Muscle of arm (tissue), 12 donors: ENCODE results near the gene NCMAP. TPM values are rescaled to one million over a fixed set of nuclear protein-coding genes. Genes with fewer than 3 reads are reported as not detected.
A peak's percentile ranks its signal among the peaks of the same experiment; 100 is the strongest.

Source experiments
- DNase-seq: peaks from one replicate; pipeline ENCODE4 v3.0.0-alpha.2; 2013
- polyA plus RNA-seq, 12 donors: library from polyadenylated mRNA; unstranded; fragments of 120-200 nt; gene quantifications; one replicate each; pipeline ENCODE4 v1.2.1, GENCODE V29; 2013; ENCODE audit not compliant: insufficient read length in 12 of 12

NCMAP gene
- polyA plus RNA-seq, 12 donors, result 0.04 to 0.26 (median 0.15) TPM; not detected in 6

- no peak for DNase-seq
Observed at GRCh38 chr1:24622218-24622617, 66.3 kb downstream of the NCMAP start.

GRCh38 chr1:24632832-24633175 is 76.9 kb downstream of the NCMAP start:
- no peak for DNase-seq

GRCh38 chr1:24635195-24635843 is 79.4 kb downstream of the NCMAP start:
- DNase-seq, result peak; percentile 56

GRCh38 chr1:24636661-24637357 is 80.9 kb downstream of the NCMAP start:
- no peak for DNase-seq

- DNase-seq, result no peak
Observed at GRCh38 chr1:24639094-24639493, 83.2 kb downstream of the NCMAP start.

GRCh38 chr1:24639881-24640280 is 84.0 kb downstream of the NCMAP start:
- no peak for DNase-seq

GRCh38 chr1:24640288-24640687 is 84.4 kb downstream of the NCMAP start:
- no peak for DNase-seq

- DNase-seq, result peak; percentile 73
Observed at GRCh38 chr1:24641646-24642151, 85.8 kb downstream of the NCMAP start.

GRCh38 chr1:24642481-24643362 is 86.8 kb downstream of the NCMAP start, which contains the start of gene SRRM1:
Gene SRRM1 (plus strand): TSS chr1:24643302. CDS start chr1:24643327, 25 bp downstream.
- DNase-seq, result peak; percentile 99

GRCh38 chr1:24643363-24644099 is 87.6 kb downstream of the NCMAP start:
- DNase-seq, result no peak

- no peak for DNase-seq
Observed at GRCh38 chr1:24644100-24644384, 88.2 kb downstream of the NCMAP start.

- no peak for DNase-seq
Observed at GRCh38 chr1:24648919-24649318, 93.0 kb downstream of the NCMAP start.

GRCh38 chr1:24652382-24652781 is 96.5 kb downstream of the NCMAP start:
- no peak for DNase-seq

GRCh38 chr1:24654010-24654409 is 98.1 kb downstream of the NCMAP start:
- DNase-seq, result no peak

GRCh38 chr1:24656046-24656445 is 100.2 kb downstream of the NCMAP start:
- DNase-seq, result no peak

- DNase-seq, result no peak
Observed at GRCh38 chr1:24657781-24658180, 101.9 kb downstream of the NCMAP start.

Other genes starting within 250 kb of the NCMAP start
- 10 to 100 TPM in 2 of 12 donors, 1 to 10 TPM in 1, under 1 TPM in 6, not detected in 3; 0.09 to 36.4 (median 0.29) TPM for gene GRHL3, start 236.7 kb upstream of the NCMAP start, polyA plus RNA-seq
- gene STPG1, start 142.3 kb upstream of the NCMAP start, polyA plus RNA-seq, result 1 to 10 TPM in 10 of 12 donors, not detected in 2; 1.1 to 5.2 (median 1.5) TPM
- 1 to 10 TPM in 11 of 12 donors, not detected in 1; 3.4 to 9.6 (median 5.1) TPM for gene NIPAL3, start 140.3 kb upstream of the NCMAP start, polyA plus RNA-seq
- gene RCAN3, start 53.3 kb upstream of the NCMAP start, polyA plus RNA-seq, result 10 to 100 TPM in 1 of 12 donors, 1 to 10 TPM in 10, not detected in 1; 1.3 to 30.3 (median 2.0) TPM
- 100 to 1,000 TPM in 6 of 12 donors, 10 to 100 TPM in 5, not detected in 1; 71.9 to 207 (median 106) TPM for gene SRRM1, start 87.2 kb downstream of the NCMAP start, polyA plus RNA-seq
- gene CLIC4, start 189.4 kb downstream of the NCMAP start, polyA plus RNA-seq, result 100 to 1,000 TPM in 11 of 12 donors, not detected in 1; 130 to 183 (median 165) TPM